Nephron progenitor cell (in vitro differentiated cells): Measurements from ENCODE around the gene KDM1A.

Experiments
- DNase-seq: peaks from one replicate; pipeline ENCODE4 v3.0.0; 2021
- H3K27ac Mint-ChIP-seq: 2 replicates; pipeline ENCODE4 v1.8.0; 2021; ENCODE audit warnings: mild to moderate bottlenecking, moderate library complexity, mixed read lengths
- H3K27me3 Mint-ChIP-seq: 2 replicates; pipeline ENCODE4 v1.8.0; 2021; ENCODE audit warnings: mild to moderate bottlenecking, low read depth, mixed read lengths; ENCODE audit not compliant: poor library complexity
- H3K36me3 Mint-ChIP-seq: 2 replicates; pipeline ENCODE4 v1.8.0; 2021; ENCODE audit warnings: low read depth, mixed read lengths
- H3K4me1 Mint-ChIP-seq: 2 replicates; pipeline ENCODE4 v1.8.0; 2021; ENCODE audit warnings: mixed read lengths
- H3K4me3 Mint-ChIP-seq: 2 replicates; pipeline ENCODE4 v1.8.0; 2021; ENCODE audit warnings: mild to moderate bottlenecking, moderate library complexity, mixed read lengths
- H3K9me3 Mint-ChIP-seq: 2 replicates; pipeline ENCODE4 v1.8.0; 2021; ENCODE audit warnings: mild to moderate bottlenecking, moderate library complexity, mixed read lengths
- TF ChIP-seq, protein P1 (sequence below): fragments of 200-600 bp; sonication (generic); IDR thresholded peaks from 2 replicates; pipeline ENCODE4 v1.5.0; 2021; ENCODE audit warnings: antibody characterized with exemption

The KDM1A gene

DNA sequence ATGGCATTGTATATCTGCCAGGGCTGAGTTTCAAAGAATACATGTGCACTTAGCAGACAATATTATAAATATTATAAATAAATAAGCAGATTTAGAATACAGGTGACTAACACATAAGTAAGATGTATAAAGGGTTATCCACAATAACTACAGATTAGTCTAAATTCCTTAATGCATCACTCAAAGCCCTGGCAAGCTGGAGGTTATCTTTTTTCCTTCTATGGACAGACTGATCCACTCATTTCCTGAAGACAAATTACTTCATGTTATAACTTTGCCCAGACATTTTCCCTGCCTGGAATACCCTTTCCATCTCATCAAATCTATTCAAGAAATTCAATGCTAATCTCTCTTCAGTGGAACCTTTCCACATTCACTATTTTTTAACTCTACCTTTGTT is 110.6 kb downstream of the KDM1A start:
- Mint-ChIP-seq H3K4me1 (no peaks in the 10 kb centered on the region), H3K27ac (no peak overlapping the region), H3K36me3 (peaks cover 20% of the 10 kb centered on the region), H3K27me3 (no peaks in the 10 kb centered on the region), H3K9me3 (no peaks in the 10 kb centered on the region), H3K4me3 (no peak overlapping the region)
- TF ChIP-seq, protein P1, sequence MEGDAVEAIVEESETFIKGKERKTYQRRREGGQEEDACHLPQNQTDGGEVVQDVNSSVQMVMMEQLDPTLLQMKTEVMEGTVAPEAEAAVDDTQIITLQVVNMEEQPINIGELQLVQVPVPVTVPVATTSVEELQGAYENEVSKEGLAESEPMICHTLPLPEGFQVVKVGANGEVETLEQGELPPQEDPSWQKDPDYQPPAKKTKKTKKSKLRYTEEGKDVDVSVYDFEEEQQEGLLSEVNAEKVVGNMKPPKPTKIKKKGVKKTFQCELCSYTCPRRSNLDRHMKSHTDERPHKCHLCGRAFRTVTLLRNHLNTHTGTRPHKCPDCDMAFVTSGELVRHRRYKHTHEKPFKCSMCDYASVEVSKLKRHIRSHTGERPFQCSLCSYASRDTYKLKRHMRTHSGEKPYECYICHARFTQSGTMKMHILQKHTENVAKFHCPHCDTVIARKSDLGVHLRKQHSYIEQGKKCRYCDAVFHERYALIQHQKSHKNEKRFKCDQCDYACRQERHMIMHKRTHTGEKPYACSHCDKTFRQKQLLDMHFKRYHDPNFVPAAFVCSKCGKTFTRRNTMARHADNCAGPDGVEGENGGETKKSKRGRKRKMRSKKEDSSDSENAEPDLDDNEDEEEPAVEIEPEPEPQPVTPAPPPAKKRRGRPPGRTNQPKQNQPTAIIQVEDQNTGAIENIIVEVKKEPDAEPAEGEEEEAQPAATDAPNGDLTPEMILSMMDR, result no peak
- no peak for DNase-seq

DNA sequence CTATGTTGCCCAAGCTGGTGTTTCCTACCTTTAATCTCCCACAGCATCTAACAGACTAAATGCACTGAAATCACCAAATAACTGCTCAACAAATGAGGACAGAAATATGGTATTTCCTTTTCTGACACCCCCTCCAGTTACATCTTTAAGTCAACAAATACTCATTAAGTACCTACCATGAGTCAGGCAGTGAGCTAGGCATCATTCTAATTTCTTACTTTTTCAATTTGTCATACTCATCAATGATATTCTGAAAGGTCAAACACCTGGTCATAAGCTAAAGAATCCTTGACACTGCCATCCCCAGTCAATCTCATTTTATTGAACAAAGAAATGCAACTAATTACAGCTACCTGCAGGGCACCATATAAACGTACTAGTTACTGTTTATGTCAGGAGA is 112.8 kb downstream of the KDM1A start:
- Mint-ChIP-seq H3K4me1 (no peaks in the 10 kb centered on the region), H3K27ac (no peak overlapping the region), H3K9me3 (no peaks in the 10 kb centered on the region), H3K4me3 (no peak overlapping the region), H3K27me3 (no peaks in the 10 kb centered on the region), H3K36me3 (peaks cover 23% of the 10 kb centered on the region)
- no peak for DNase-seq
- TF ChIP-seq, protein P1, result no peak
